Measurements from ENCODE around the gene LCE4A.

The LCE4A gene

GRCh38 chr1:152745765-152746444 lies 37.9 kb downstream of the LCE4A start:
- H3K9ac ChIP-seq (ENCODE audit: low read length), result no peak overlapping the region
- H3K79me2 ChIP-seq (ENCODE audit: insufficient read depth, low read length), result no peaks in the 10 kb centered on the region
- no peak overlapping the region for H2AFZ ChIP-seq (ENCODE audit: low read depth, low read length, severe bottlenecking)
- no peak overlapping the region for H3K4me3 ChIP-seq (ENCODE audit: insufficient read depth, low read length, poor library complexity, severe bottlenecking)
- H4K20me1 ChIP-seq (ENCODE audit: low read depth, low read length), result no peaks in the 10 kb centered on the region
- H3K27ac ChIP-seq (ENCODE audit: low read depth, low read length), result no peak overlapping the region
- no peaks in the 10 kb centered on the region for H3K9me3 ChIP-seq (ENCODE audit: insufficient read depth, low read length)
- TF ChIP-seq EZH2phosphoT487 (conservative IDR thresholded peaks at IDR 0.05; ENCODE audit: low read length), result no peak
- TF ChIP-seq CTCF (IDR thresholded peaks at IDR 0.05; ENCODE audit: insufficient read depth, low read length, poor library complexity, severe bottlenecking), result no peak
- H3K9me2 ChIP-seq (replicated peaks; ENCODE audit: insufficient read depth, low read length), result no peaks in the 10 kb centered on the region
- no peaks in the 10 kb centered on the region for H3K36me3 ChIP-seq (ENCODE audit: low read length)
- no peaks in the 10 kb centered on the region for H3K27me3 ChIP-seq (ENCODE audit: low read length)
- no peaks in the 10 kb centered on the region for H3F3A ChIP-seq (ENCODE audit: insufficient read depth)
- no peak overlapping the region for H3K4me2 ChIP-seq (ENCODE audit: low read depth, low read length, poor library complexity, severe bottlenecking)

- no peaks in the 10 kb centered on the region for H3K9me3 ChIP-seq (ENCODE audit: insufficient read depth, low read length)
- no peak overlapping the region for H3K9ac ChIP-seq (ENCODE audit: low read length)
- TF ChIP-seq CTCF (IDR thresholded peaks at IDR 0.05; ENCODE audit: insufficient read depth, low read length, poor library complexity, severe bottlenecking) (no peak), EZH2phosphoT487 (conservative IDR thresholded peaks at IDR 0.05; ENCODE audit: low read length) (no peak)
- H3K27me3 ChIP-seq (ENCODE audit: low read length), result no peaks in the 10 kb centered on the region
- H4K20me1 ChIP-seq (ENCODE audit: low read depth, low read length), result no peaks in the 10 kb centered on the region
- no peaks in the 10 kb centered on the region for H3K9me2 ChIP-seq (replicated peaks; ENCODE audit: insufficient read depth, low read length)
- H3K4me3 ChIP-seq (ENCODE audit: insufficient read depth, low read length, poor library complexity, severe bottlenecking), result no peak overlapping the region
- no peaks in the 10 kb centered on the region for H3K79me2 ChIP-seq (ENCODE audit: insufficient read depth, low read length)
- H2AFZ ChIP-seq (ENCODE audit: low read depth, low read length, severe bottlenecking), result no peak overlapping the region
- no peak overlapping the region for H3K27ac ChIP-seq (ENCODE audit: low read depth, low read length)
- no peaks in the 10 kb centered on the region for H3K36me3 ChIP-seq (ENCODE audit: low read length)
- H3F3A ChIP-seq (ENCODE audit: insufficient read depth), result no peaks in the 10 kb centered on the region
- no peak overlapping the region for H3K4me2 ChIP-seq (ENCODE audit: low read depth, low read length, poor library complexity, severe bottlenecking)
These were observed 39.9 kb downstream of the LCE4A start for GRCh38 chr1:152747831-152748230.

GRCh38 chr1:152752225-152752624 lies 44.3 kb downstream of the LCE4A start:
- no peaks in the 10 kb centered on the region for H3K36me3 ChIP-seq (ENCODE audit: low read length)
- H3K27me3 ChIP-seq (ENCODE audit: low read length), result no peaks in the 10 kb centered on the region
- no peak overlapping the region for H3K4me3 ChIP-seq (ENCODE audit: insufficient read depth, low read length, poor library complexity, severe bottlenecking)
- no peaks in the 10 kb centered on the region for H3K79me2 ChIP-seq (ENCODE audit: insufficient read depth, low read length)
- no peaks in the 10 kb centered on the region for H3K9me2 ChIP-seq (replicated peaks; ENCODE audit: insufficient read depth, low read length)
- H3K4me2 ChIP-seq (ENCODE audit: low read depth, low read length, poor library complexity, severe bottlenecking), result no peak overlapping the region
- no peak overlapping the region for H3K9ac ChIP-seq (ENCODE audit: low read length)
- H4K20me1 ChIP-seq (ENCODE audit: low read depth, low read length), result no peaks in the 10 kb centered on the region
- no peak for TF ChIP-seq CTCF (IDR thresholded peaks at IDR 0.05; ENCODE audit: insufficient read depth, low read length, poor library complexity, severe bottlenecking)
- TF ChIP-seq EZH2phosphoT487 (conservative IDR thresholded peaks at IDR 0.05; ENCODE audit: low read length), result no peak
- no peak overlapping the region for H3K27ac ChIP-seq (ENCODE audit: low read depth, low read length)
- H2AFZ ChIP-seq (ENCODE audit: low read depth, low read length, severe bottlenecking), result no peak overlapping the region
- H3K9me3 ChIP-seq (ENCODE audit: insufficient read depth, low read length), result no peaks in the 10 kb centered on the region
- no peaks in the 10 kb centered on the region for H3F3A ChIP-seq (ENCODE audit: insufficient read depth)
